ENCODE data around the gene STK11IP. TPM values are rescaled to one million over a fixed set of nuclear protein-coding genes. Genes with fewer than 3 reads are reported as not detected.

Gene STK11IP
- total RNA-seq, 1 donor from 2014 or later = 13.6 TPM

- DNase-seq = no peak
Observed at GRCh38 chr2:219581346-219581745, 16.3 kb upstream of the STK11IP start.

- DNase-seq = no peak
Observed at GRCh38 chr2:219591091-219591490, 6.6 kb upstream of the STK11IP start.

- DNase-seq = peak; percentile 84
Observed at GRCh38 chr2:219592736-219593135, 4.9 kb upstream of the STK11IP start.

GRCh38 chr2:219593154-219593553 is 4.5 kb upstream of the STK11IP start:
- no peak for DNase-seq

- peak; percentile 85 for DNase-seq
Observed at GRCh38 chr2:219595256-219595655, 2.4 kb upstream of the STK11IP start.

- no peak for DNase-seq
Observed at GRCh38 chr2:219596954-219597551, 604 bp upstream of the STK11IP start.

GRCh38 chr2:219598308-219599078 is 836 bp downstream of the STK11IP start:
- no peak for DNase-seq

- DNase-seq = no peak
Observed at GRCh38 chr2:219603771-219604170, 6.1 kb downstream of the STK11IP start.

GRCh38 chr2:219605607-219605954 is 7.9 kb downstream of the STK11IP start:
- DNase-seq = no peak

- no peak for DNase-seq
Observed at GRCh38 chr2:219607931-219608330, 10.3 kb downstream of the STK11IP start.

- no peak for DNase-seq
Observed at GRCh38 chr2:219608399-219608964, 10.8 kb downstream of the STK11IP start.

- DNase-seq = no peak
Observed at GRCh38 chr2:219609149-219609750, 11.6 kb downstream of the STK11IP start.

GRCh38 chr2:219611306-219611705 is 13.6 kb downstream of the STK11IP start:
- DNase-seq = no peak

- no peak for DNase-seq
Observed at GRCh38 chr2:219611866-219612576, 14.4 kb downstream of the STK11IP start.

GRCh38 chr2:219612577-219613286 is 15.1 kb downstream of the STK11IP start:
- no peak for DNase-seq

- DNase-seq = no peak
Observed at GRCh38 chr2:219613461-219614070, 15.9 kb downstream of the STK11IP start.

- no peak for DNase-seq
Observed at GRCh38 chr2:219614076-219614860, 16.6 kb downstream of the STK11IP start.

GRCh38 chr2:219615036-219615435 is 17.4 kb downstream of the STK11IP start:
- no peak for DNase-seq

GRCh38 chr2:219615894-219616293 is 18.2 kb downstream of the STK11IP start:
- DNase-seq = no peak

- DNase-seq = no peak
Observed at GRCh38 chr2:219616550-219616949, 18.9 kb downstream of the STK11IP start.

- DNase-seq = no peak
Observed at GRCh38 chr2:219618733-219619122, 21.1 kb downstream of the STK11IP start.
